HFF-Myc (cell line): Measurements from ENCODE around the gene PHTF2.

Experiments
- DNase-seq: peaks from one replicate; pipeline ENCODE4 v3.0.0-alpha.2; 2011; ENCODE audit warnings: low read depth; ENCODE audit errors: extremely low read depth
- H3K4me3 ChIP-seq: replicated peaks from 2 replicates; pipeline ENCODE4 v1.5.1; 2011; ENCODE audit warnings: low read depth, mild to moderate bottlenecking, control low read depth, low read length
- CTCF ChIP-seq: IDR thresholded peaks from 2 replicates; pipeline ENCODE4 v1.5.1; 2012; ENCODE audit warnings: mild to moderate bottlenecking, low read depth, low read length, control low read depth; ENCODE audit errors: missing control alignments

Gene PHTF2

GRCh38 chr7:77846317-77847092 lies 47.9 kb downstream of the PHTF2 start:
- no peak overlapping the region for H3K4me3 ChIP-seq
- DNase-seq = no peak
- no peak for TF ChIP-seq CTCF

- DNase-seq = no peak
- TF ChIP-seq CTCF = no peak
These were observed 57.0 kb downstream of the PHTF2 start for GRCh38 chr7:77855371-77856083.

GRCh38 chr7:77858278-77858677 lies 59.7 kb downstream of the PHTF2 start:
- TF ChIP-seq CTCF = no peak

More at GRCh38 chr7:77855371-77856083, 57.0 kb downstream of the PHTF2 start:
- no peak overlapping the region for H3K4me3 ChIP-seq

GRCh38 chr7:77859343-77859742 lies 60.8 kb downstream of the PHTF2 start:
- no peak for TF ChIP-seq CTCF
- no peak for DNase-seq
- no peak overlapping the region for H3K4me3 ChIP-seq

More at GRCh38 chr7:77858278-77858677, 59.7 kb downstream of the PHTF2 start:
- no peak for DNase-seq
- no peak overlapping the region for H3K4me3 ChIP-seq

GRCh38 chr7:77862691-77863090 lies 64.1 kb downstream of the PHTF2 start:
- DNase-seq = no peak
- no peak for TF ChIP-seq CTCF
- no peak overlapping the region for H3K4me3 ChIP-seq

GRCh38 chr7:77863860-77864259 lies 65.3 kb downstream of the PHTF2 start:
- TF ChIP-seq CTCF = no peak
- H3K4me3 ChIP-seq = no peak overlapping the region
- no peak for DNase-seq
